ENCODE measurements around the gene NMT1. TPM values are rescaled to one million over a fixed set of nuclear protein-coding genes. Genes with fewer than 3 reads are reported as not detected.

The NMT1 gene
- polyA plus RNA-seq, 5 donors, result 58.8 to 74.3 (median 63.0) TPM

DNA sequence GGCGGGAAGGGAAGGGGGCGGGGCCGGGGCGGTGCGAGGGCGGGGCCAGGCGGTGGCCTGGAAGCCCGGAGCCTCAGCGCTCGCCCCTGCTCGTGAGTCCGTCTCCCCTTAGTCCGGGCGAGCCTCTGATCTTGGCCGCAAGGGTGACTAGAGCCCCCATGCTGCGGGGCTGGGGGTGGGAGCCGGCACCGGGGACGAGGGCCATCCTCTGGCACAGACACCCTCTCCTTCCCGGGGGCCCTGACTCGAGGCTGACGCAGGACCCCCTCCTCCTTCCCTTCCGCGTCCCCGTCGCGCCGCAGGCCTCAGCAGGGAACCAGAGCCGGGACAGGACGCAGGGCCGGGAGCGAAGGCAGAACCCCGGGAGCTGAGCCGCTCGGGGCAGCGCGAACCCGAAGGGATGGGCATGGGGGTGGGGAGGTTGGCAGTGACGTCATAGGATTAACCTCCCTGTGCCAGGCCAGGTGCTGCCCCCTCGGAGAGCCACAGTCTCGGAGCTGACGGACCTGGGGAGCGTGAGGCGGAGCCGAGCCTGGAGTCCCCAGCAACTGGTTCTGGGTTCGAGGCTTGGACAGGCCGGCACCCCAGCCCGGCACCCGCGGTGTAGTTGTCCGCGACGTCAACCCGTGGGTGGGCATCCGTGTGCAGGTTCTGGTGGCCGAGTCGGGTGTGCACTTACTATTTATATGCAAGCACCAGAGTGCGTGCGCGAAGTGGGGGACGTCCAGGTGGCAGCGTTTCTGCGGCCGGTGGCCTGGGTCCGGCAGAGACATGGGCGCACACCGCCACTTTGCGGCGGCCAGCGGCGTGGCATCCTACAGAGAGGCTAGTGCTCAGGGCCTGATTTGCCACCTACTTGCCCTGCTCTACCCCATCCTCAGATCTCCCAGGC, 71.7 kb downstream of the NMT1 start:
- peak; percentile 82 to 84 for DNase-seq

DNA sequence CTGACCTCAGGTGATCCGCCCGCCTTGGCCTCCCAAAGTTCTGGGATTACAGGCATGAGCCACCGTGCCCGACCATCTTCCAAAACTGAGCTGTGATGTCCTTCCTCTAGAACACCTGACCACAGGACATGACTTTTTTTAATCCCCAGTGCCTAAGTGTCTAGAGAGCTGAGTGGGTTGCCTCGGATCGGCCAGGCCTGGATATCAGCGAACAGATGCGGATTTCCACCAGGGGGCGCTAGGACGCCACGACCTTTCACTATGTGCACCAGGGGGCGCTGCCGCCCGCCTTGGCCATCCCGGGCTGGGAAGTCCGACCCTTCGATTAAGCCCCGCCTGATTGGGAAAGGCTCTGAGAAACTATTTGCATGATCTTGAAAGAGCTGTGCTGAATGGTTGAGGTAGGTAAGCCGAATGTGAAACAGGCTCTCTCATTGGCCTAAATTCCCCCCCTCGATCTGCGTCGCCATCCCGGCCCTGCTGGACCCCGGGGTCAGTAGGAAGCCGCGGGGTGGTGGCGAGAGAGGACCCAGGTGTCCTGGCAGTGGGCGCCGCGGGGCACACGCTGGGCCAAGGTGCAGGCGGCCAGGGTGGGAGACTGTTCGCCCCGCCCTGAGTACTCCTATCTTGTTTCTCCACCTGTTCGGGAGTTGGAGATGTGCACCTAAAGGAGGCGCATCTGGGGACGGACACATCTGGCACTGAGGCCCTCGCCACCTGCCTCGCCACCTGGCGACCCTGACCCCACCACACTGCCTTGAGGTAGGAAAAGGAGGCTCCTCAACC, 74.3 kb downstream of the NMT1 start, which contains the start of gene ACBD4:
ACBD4 (plus strand) TSS at position 496 of the 786 bp plus-strand sequence. CDS start 458 bp downstream, outside the sequence.
- DNase-seq, result peak; percentile 95 to 97

DNA sequence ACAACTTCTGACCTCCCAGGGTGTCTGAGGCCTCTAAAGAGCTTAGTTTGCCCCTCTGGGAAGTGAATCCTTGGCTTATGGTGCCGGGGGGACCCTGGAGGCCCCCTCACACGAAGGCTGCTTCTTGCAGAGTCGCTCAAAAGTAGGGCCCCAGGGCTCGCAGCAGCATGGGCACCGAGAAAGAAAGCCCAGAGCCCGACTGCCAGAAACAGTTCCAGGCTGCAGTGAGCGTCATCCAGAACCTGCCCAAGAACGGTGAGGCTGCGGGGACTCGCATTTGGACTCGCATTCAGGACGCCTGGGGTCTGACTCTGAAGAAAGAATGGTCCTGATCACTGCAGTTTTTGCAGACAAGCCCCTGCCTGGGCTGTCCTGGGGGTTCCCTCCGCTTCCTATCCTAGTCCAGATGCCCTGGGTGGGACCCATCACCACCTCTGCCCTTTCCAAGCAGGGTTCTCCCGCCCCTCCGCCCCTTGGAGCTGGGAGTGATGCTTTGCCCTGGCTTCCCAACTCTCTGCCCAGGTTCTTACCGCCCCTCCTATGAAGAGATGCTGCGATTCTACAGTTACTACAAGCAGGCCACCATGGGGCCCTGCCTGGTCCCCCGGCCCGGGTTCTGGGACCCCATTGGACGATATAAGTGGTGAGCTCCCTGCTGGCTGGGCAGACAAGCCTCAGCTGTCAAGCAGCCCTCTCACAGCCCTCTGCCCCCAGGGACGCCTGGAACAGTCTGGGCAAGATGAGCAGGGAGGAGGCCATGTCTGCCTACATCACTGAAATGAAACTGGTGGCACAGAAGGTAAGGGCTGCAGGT, 75.1 kb downstream of the NMT1 start:
- DNase-seq, result no peak

DNA sequence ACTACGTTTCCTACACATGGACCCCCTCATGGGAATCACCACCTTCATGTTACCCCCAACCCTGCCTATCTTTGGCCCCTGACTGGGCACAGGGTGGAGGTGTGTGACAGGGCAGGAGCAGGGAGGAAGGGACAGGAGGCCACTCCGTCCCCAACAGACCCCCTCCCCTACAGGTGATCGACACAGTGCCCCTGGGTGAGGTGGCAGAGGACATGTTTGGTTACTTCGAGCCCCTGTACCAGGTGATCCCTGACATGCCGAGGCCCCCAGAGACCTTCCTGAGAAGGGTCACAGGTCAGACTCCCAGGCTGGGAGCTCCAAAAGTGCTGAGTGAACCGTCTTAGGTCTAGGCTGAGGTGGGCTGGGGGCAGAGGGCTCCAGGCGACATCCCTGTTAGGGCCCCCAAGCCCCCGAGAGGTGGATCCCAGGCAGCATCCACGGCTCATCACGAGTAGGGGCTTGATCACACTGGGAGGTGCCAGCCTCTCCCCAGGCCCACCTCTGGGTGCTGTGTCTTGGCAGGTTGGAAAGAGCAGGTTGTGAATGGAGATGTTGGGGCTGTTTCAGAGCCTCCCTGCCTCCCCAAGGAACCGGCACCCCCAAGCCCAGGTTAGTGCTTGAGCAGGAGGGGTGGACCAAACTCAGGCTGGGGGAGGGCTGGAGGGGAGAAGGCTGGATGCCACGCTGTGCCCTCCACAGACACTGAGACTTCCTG, 75.9 kb downstream of the NMT1 start:
- DNase-seq, result no peak

DNA sequence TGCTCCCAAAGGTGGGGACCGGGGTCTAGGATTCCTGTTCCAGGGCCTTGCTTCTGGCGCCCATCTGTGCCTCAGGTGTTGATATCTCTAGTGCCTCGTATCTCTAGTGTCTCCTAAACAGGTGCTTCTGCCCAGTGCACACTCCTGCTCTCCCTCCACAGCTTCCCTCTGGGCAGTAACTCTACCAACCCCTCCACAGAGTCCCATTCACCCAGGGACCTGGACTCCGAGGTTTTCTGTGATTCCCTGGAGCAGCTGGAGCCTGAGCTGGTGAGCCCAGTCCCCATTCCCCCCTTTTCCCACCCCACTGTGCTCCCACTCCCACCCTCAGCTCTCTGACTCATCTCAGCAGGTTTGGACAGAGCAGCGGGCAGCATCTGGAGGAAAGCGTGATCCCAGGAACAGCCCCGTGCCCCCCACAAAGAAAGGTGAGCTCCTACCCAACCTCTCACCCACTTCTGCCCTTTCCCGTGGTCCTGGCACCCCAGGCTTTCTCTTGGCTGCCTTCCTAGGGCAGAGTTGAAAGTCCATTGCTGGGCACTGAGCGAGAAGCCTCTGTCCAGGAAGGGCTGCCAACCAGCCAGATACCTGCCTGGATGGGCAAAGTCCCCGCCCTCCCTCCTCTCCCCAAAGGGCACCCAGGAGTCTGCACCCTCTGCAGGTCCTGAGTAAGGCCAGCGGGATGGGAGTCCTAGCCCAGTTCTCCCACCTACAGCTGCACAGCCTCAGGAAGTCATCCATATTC, 76.6 kb downstream of the NMT1 start:
- no peak for DNase-seq

DNA sequence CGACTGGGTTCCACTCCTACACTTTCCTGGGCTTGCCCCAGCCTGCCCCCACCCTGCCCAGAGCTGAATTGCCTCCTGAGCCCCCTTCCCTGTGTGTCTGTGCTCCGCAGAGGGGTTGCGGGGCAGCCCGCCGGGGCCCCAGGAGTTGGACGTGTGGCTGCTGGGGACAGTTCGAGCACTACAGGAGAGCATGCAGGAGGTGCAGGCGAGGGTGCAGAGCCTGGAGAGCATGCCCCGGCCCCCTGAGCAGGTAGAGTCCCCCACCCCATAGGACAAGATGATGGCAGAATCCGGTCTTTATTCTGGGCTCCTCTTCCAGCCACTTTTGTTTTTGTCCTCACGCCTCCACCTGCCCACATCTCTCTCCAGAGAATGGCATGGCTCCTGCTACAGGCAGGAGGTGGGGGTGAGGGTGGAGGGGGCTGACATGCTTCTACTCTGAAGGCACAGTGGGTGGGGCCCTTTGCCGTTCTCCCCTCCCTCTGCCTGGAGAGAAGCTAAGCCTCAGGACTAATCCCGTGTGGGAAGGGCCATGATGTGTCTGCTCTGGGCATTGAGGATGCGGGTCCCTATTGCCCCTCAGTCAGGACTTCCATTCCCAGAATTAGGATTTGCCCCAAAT, 77.9 kb downstream of the NMT1 start:
- DNase-seq, result no peak

DNA sequence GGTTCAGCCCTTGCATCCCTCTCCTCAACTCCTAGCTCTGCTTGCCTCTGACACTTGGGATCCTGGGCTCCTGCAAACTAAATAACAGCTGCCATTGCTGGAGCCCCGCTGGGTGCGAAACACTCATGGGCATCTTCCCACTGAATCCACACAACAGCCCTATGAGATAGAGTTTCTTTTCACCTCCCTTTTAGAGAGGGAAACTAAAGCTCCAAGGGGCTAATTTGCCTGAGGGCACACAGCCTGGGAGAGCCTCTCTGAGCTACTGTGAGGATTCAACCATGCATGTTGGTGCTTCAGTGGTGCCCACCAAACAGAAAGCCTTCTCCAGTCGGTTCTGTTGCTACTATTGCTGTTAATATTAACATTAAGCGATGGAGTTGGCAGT, 78.4 kb downstream of the NMT1 start:
- DNase-seq, result no peak

DNA sequence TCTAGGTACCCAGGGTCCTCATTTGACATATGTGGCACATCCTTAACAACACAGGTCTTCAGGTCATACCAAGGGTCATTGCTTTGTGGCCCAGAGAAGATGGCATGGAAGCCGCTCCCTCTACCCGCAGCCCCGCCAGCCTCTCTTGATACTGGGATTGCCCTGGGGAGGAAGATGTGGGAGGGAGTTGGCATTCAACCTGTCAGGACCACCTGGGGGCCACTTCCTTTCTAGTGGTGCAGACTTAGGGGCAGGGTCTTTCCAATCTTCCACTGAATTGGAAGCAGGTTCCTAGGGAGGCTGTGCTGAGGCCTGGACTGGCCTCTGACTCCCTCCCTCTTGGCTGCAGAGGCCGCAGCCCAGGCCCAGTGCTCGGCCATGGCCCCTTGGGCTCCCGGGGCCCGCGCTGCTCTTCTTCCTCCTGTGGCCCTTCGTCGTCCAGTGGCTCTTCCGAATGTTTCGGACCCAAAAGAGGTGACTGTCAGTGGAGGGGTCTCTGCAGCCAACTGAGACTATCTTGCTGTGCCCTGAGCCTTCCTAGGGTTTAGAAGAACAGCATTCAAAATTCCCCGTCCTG, 82.1 kb downstream of the NMT1 start:
- DNase-seq, result no peak

DNA sequence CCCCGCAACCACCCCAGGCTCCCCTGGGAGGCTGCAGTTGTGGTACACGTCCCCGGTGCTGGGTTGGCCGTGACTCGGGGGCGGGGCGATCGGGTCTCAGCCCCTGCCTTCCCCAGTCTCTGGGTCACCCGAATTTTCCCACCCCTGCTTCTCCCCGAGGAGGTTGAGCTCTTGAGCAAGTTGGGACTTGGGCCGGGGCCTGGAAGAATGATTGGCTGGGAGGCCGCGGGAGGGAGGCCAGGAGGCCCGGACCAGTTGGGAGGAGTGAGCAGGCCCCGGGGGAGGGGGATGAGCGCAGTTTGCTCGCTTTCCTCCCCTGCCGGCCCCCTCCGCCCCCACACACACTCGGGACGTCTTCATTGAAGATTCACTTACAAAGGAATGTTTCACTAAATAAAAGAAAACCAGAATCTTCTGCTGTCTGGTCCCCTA, 82.7 kb downstream of the NMT1 start:
- DNase-seq, result peak; percentile 86 to 88

DNA sequence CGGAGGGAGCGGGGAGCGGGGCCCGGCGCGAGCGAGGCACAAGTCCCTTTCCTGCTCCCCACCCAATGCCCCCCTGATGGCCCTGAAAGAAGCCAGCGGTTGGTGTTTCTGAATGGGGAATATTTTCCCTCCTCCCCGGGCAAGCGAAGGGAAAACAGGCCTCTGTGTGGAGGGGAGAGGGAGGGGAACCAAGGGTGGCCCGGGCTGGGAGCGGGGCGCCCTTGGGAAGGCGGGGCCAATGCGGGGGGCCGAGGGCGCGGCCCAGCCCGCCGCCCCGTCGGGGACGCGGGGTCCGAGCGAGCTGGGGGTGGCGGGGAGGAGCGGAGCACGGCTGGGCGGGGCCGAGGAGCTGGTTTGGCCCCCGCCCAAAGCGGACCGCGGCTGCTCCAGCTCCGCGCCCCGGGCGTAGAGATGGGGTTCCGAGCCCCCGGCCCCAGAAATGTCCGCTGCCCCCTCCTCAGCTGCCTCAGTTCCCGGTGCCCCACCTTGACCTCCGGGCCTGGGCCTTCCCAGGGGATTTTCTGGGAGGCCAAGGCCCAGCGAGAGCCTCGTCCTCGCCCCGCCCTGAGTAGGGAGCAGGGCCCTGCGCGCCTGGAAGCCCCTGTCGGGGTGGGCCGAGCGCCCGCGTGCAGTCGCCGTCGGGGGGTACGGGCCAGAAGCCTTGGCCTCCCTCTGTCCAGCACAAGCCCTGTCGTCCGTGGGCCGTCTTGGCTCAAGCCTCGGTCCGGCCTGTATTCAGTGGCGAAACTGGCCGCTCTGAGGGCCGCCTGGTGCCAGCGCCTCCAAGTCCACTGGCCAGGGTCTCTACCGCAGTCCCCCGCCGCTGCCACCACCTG, 83.3 kb downstream of the NMT1 start:
- DNase-seq, result peak in 1 of 2 donors; percentile 80

DNA sequence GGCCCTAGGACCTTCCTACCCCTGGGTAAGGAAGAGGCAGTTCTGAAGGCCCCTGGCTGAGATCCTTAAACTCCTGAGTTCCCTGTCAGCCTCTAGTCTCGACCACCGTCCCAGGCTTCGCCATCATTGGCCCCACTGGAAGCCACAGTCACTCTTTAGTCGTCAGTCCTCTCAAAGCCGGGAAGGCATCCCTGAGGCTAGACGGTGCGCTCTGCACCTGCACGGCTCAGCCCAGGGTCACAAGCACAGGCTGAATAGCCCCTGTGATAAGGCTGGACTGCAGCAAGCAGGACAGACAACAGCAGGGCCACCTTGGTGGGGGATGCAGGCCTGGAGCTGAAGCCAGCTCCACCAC, 83.9 kb downstream of the NMT1 start:
- DNase-seq, result no peak

DNA sequence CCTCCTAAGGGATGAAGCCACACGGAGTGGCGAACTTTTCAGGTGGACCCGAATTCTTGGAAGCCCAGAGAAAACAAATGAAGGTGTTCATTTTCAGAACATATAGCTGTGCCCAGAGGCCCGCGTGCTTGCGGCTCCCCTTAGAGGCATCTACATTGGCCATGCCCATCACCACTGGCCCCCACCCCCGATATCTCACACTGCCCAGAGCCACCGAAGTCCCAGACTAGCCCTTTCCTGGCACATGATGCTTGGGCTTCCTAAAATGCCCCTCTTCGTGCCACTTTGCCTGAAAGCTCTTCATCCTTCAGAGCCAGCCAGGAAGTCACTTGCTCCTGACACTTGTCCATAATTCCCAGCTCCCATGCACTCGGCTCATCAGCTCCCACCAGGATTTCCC, 85.0 kb downstream of the NMT1 start:
- DNase-seq, result no peak

DNA sequence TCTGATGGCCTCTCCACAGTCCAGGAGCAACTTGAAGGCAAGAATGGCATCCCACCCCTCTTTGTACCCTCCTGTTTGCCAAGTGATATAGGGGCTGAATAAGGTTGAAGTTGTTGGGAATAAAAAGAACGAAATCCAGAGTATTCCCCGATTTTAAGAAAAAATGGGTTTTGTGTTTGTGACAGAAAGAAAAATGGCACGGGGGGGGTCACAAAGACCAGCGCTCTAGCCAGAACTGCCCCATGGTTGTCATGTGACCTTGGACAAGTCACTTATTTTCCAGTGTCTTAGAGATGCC, 85.4 kb downstream of the NMT1 start:
- DNase-seq, result no peak

DNA sequence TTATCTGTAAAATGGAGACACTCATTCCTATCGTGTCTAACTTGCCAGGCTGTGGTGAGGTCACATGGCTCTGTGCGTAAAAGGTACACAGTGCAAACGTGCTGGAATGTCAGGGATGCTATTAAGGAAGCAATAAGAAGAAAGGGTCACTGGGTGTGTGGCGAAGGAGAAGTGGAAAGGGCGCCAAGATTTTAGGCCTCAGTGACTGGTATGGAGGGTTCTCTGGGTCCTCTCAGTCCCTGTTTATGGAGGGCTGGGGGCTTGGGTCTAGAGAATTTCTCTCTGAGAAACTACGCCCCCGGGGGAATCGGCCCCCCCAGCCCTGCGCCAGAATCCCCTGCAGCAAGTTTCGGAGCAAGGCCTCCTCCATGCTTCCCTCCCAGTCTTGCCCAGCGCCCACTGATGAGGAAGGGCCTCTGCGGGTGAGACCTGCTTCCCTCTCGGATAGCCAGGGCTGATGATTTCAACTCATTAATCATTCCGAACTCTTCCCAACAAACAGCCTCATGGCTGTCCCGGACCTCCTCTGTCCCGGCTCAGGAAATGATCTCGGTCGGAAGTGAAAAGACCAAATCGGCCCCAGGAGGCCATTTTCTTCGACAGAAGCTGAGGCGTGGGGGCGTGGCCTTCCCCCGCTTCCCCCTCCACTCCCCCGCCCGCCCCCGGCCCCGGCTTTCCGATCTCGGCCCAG, 85.9 kb downstream of the NMT1 start:
- DNase-seq, result no peak

DNA sequence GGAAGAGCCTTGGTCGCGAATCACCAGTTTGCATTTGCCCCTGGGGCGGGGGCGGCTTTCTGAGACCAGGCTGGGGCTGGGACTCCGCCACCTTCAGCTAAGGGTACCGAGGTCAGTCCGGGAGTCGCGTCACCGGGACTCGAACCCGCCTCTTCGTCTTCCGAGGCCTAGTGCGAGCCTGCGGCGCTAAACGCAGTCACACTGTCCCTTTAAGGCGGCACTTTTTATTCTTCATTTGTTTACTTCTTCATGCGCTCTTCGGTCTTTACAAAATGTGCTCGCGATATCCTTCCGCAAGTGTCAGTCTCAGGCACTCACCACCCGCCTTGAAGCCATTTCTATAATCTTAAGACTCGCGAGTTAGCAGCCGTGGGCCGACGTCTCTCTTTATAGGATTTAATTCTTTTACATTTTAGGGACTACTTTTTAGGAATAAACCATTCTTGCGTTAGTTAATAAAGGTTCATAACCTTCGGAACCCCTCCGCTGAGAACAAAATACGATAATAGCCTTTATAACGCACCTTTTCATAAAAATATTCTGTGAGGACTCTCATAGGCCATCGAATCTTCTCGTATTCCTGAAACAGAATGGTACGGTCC, 86.6 kb downstream of the NMT1 start:
- peak; percentile 93 to 94 for DNase-seq

DNA sequence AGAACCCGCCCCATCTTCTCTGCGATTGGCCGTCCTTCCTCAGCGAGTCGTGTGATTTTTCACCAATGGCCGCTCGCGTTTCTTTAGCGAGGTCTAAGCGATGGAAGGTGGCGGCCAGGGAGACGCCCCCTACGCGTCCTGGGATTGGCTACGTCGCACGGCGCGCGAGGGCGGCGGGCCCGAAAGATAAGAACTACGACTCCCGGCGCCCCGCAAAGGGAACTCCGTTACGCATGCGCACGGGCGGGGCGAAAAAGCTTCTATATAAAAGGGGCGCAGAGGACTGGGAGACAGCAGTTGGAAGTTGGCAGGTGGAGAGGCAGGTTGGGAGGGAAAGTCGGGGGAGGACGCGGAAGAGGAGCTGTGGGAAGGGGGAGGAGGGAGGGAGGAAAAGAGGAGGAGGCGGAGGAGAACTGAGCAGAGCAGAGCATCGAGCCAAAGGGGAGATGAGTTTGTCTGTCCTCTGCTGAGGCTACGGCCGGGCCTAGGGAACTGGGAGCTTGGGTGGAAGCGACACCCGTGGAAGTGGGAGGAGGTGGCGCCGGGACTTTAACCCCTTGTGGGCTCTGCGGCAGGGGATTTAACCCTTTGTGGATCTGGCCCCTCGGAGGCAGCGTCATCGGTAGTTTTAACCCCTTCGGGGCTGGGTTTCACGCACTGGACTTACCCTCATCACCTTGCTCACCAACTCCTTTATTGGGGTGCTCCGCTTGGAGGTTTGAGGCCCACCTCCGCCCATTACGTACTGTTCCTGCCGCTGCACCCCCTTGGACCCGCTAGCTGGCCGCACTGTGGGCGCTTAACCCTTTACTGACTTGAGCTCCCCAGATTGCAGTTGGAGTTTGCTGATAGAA, 87.3 kb downstream of the NMT1 start, which contains the start of gene HEXIM1:
HEXIM1 (plus strand) TSS at position 293 of the 854 bp plus-strand sequence. CDS start 716 bp downstream, outside the sequence.
- DNase-seq, result peak; percentile 100

Measured in right lung (tissue), 5 donors.